NCI-H2227 (cell line): ENCODE measurements around the gene ZNF688.

Experiments
- DNase-seq: peaks from one replicate; lab custom pipeline; 2025; ENCODE audit not compliant: unreplicated experiment; lab: John Stamatoyannopoulos, UW

ZNF688 gene

GRCh38 chr16:30521476-30521872 is 50.0 kb downstream of the ZNF688 start:
- DNase-seq = no peak
